ENCODE measurements around the gene SLC8A1.

SLC8A1 gene

GRCh38 chr2:40458271-40458794 is 6.4 kb upstream of the SLC8A1 start:
- DNase-seq (ENCODE audit: low read depth) = no peak

DNA sequence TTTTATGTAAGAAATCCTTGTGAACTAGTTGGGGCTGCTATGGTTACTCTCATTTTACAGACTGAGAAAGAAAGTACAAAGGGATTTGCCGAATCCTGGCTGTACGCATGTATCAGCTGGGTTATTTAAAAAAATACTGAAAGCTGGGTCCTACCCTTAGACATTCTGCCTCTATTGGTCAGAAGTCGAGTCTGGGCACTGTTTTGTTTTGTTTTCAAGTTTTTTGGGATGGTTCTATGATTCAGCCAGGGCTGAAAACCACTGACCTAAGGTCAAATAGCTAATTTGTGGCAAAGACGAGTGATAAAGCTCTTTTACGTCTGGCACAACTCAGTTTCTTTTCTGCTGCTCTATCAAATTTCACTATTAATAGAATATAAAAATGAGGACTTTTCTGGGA is 5.9 kb upstream of the SLC8A1 start:
- no peak for DNase-seq (ENCODE audit: low read depth)

GRCh38 chr2:40457366-40457765 is 5.5 kb upstream of the SLC8A1 start:
- DNase-seq (ENCODE audit: low read depth) = no peak

DNA sequence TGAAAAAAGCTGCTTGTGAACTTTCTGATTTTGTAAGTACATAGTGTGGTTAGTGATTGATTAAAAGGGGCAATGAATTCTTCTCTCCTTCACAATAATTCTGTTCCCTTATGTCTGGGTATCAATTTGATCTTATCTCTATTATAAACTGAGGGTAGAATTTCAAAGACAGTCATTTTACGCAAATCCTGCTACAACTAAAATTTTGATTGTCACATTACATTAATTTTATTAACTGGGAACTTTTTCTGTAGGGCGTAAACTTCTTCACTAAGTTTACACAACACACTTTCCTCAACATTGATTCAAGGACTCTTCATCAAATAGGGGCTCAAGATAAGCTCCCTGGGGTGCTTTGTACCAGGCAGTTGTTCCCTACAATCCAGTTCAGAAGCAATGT is 5.0 kb upstream of the SLC8A1 start:
- no peak for DNase-seq (ENCODE audit: low read depth)

DNA sequence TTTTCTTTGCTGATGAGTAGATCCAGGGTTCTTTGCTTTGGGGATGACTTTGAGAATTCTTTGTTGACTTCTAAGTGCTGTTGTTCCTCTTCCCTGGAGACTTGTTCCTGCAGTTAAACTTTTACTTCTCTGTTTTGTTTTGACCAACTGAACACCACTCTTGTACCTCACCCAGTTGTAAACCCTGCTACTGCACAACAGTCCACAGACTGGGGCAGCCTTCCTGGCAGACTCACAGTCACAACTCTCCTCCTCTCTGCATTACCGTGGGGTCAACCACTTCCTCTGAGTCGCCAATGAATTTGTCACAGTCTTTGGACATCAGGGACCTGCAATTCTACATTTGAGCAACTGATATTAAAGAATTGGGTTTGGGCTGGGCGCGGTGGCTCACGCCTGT is 3.8 kb upstream of the SLC8A1 start:
- DNase-seq (ENCODE audit: low read depth) = no peak

- DNase-seq (ENCODE audit: low read depth) = no peak
Measured at GRCh38 chr2:40454321-40454720, 2.4 kb upstream of the SLC8A1 start.

DNA sequence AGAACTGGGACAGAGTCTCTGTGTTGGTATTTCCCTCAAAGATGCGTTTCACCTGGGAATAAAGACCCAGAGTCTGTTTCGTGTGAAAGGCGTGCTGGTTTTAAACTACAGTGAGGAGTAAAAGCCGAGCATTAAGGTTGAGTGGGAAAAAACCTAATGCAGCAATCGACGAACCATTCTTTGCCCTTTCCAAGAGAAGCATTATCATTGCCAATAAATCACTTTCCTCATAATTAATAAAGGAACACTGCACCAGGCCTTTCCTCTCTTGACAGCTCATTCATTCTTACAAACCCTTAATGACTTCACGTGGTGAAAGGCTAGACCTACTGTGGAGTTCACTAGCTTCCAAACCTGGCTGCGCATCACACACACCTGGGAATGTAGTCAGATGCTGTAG is 896 bp upstream of the SLC8A1 start:
- DNase-seq (ENCODE audit: low read depth) = no peak

GRCh38 chr2:40450796-40451430 is 977 bp downstream of the SLC8A1 start:
- DNase-seq (ENCODE audit: low read depth) = no peak

GRCh38 chr2:40450066-40450795 is 1.7 kb downstream of the SLC8A1 start:
- no peak for DNase-seq (ENCODE audit: low read depth)

DNA sequence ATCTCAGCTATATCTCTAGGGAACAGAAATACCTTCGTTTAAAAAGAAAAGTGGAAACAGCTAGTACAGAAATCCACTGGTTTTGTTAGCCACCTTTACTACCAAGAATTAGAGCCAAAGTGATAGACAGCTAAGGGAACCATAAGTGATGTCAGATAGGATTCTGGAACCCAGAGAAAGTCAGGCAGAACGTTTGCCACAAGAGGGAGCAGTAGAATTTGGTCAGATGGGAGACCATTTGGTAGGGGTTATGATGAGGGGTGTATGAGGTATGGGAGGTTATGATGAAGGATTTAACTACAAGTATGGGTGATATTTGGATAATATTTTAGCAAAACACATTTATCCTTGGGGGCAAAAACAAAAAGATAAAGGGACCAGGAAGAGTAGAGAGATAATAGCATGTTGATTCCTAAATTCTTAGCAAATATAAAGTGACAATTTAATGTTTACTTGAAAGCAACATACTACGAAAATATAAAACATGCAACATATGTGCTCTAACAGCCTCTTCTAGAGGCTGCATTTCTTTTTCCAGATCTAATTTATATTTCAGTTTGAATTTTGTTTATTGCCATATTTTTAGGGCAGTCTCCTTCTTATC is 3.3 kb downstream of the SLC8A1 start:
- no peak for DNase-seq (ENCODE audit: low read depth)

GRCh38 chr2:40445467-40445866 is 6.4 kb downstream of the SLC8A1 start:
- no peak for DNase-seq (ENCODE audit: low read depth)

DNA sequence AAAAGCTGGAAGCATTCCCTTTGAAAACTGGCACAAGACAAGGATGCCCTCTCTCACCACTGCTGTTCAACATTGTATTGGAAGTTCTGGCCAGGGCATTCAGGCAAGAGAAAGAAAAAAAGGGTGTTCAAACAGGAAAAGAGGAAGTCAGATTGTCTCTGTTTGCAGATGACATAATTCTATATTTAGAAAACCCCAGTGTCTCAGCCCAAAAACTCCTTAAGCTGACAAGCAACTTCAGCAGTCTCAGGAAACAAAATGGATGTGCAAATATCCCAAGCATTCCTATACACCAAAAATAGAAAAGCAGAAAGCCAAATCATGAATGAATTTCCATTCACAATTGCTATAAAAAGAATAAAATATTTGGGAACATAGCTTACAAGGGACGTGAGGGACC is 11.1 kb downstream of the SLC8A1 start:
- no peak for DNase-seq (ENCODE audit: low read depth)

GRCh38 chr2:40439473-40439872 is 12.4 kb downstream of the SLC8A1 start:
- no peak for DNase-seq (ENCODE audit: low read depth)

GRCh38 chr2:40436093-40436475 is 15.8 kb downstream of the SLC8A1 start:
- no peak for DNase-seq (ENCODE audit: low read depth)

- no peak for DNase-seq (ENCODE audit: low read depth)
Measured at GRCh38 chr2:40435426-40436092, 16.3 kb downstream of the SLC8A1 start.

DNA sequence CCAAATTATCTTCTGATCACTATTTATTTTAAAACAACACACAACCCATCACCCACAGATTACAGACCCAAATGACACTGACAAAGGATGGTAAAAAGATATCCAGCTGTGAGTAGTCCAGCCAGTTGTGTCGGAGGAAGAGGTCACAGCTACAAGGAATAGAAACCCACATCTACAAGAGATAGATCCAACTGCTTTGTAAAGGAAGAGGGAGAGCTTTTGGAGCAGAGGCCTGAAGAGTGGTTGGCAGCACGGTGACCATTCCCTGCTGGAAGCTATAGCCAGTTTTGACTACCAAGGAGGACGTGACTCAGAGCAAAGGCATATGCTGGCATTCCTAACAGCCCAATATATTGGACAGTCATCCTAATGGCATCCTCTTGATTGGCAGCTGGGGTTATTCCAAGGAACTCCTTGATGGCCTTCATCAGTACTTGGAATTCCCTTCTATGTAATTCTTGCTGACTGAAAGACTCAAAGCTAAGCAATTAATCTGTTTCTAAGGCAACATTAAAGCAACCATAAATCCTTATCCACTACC is 17.1 kb downstream of the SLC8A1 start:
- DNase-seq (ENCODE audit: low read depth) = no peak

DNA sequence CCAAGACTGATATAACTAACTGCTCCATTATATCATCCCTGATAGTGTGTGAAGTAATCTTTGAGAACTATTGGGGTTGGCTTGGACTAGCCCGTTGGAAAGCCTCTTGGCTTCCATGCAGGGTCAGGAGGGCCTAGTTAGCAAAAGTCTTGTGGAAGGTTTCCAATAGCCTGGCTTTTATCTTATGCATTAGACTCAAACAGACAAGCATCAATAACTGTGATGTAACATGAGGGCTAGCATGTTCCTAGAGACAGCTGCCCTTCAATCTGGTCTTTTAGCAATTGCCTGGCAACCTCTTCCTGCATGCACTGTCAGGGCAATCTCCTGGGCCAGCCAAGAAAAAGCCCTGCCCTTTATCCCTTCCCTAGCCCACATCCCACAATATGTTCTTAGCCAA is 18.2 kb downstream of the SLC8A1 start:
- DNase-seq (ENCODE audit: low read depth) = no peak

GRCh38 chr2:40432921-40433483 is 18.9 kb downstream of the SLC8A1 start:
- DNase-seq (ENCODE audit: low read depth) = no peak

- no peak for DNase-seq (ENCODE audit: low read depth)
Measured at GRCh38 chr2:40431600-40431955, 20.3 kb downstream of the SLC8A1 start.

GRCh38 chr2:40430776-40431599 is 20.9 kb downstream of the SLC8A1 start:
- no peak for DNase-seq (ENCODE audit: low read depth)

DNA sequence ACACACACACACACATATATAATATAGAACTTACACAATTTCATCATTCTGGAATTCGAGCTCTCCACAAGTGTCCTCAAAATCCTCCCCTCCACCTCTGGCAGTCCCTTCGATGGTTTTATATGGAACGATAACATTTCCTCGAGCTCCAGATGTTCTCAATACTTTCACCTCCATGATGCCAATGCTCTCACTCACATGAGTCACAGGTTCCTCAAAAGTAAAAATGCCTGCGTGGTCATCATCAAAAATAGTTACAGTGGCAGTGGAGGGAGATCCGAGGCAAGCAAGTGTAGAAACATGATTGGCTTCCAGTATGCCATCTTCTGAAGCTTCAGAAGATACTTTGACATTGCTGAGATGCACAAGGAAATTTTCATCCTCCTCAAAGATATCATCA is 23.5 kb downstream of the SLC8A1 start:
- no peak for DNase-seq (ENCODE audit: low read depth)
